Activated naive CD8-positive, alpha-beta T cell treated with anti-CD3 and anti-CD28 coated beads for 36 hours (primary cell): Measurements from ENCODE around the gene PDE6A. TPM values are rescaled to one million over a fixed set of nuclear protein-coding genes. Genes with fewer than 3 reads are reported as not detected.
"Not testable (repeated sequence)": the region's sequence is repeated elsewhere in the genome, so short reads cannot be mapped to it uniquely, and the experiment has no call there.

Source experiments
- DNase-seq: peaks from one replicate; pipeline ENCODE4 v3.0.0; 2021
- H3K27ac Mint-ChIP-seq: one replicate; pipeline ENCODE4 v1.8.0; 2022; ENCODE audit warnings: mild to moderate bottlenecking, moderate library complexity, mixed read lengths
- H3K27me3 Mint-ChIP-seq: one replicate; pipeline ENCODE4 v1.8.0; 2022; ENCODE audit warnings: mild to moderate bottlenecking, mixed read lengths
- H3K36me3 Mint-ChIP-seq: one replicate; pipeline ENCODE4 v1.8.0; 2021; ENCODE audit warnings: mild to moderate bottlenecking, mixed read lengths
- H3K4me1 Mint-ChIP-seq: one replicate; pipeline ENCODE4 v1.8.0; 2021; ENCODE audit warnings: mixed read lengths
- H3K4me3 Mint-ChIP-seq: one replicate; pipeline ENCODE4 v1.8.0; 2022; ENCODE audit warnings: mild to moderate bottlenecking, moderate library complexity, mixed read lengths
- H3K9me3 Mint-ChIP-seq: one replicate; pipeline ENCODE4 v1.8.0; 2022; ENCODE audit warnings: mixed read lengths
- total RNA-seq, 2 experiments: library from RNA; stranded (reverse); gene quantifications; one replicate each; pipeline ENCODE4 v1.2.3, GENCODE V29; 2021

PDE6A gene
- total RNA-seq, 2 experiments from 2014 or later, result not detected

DNA sequence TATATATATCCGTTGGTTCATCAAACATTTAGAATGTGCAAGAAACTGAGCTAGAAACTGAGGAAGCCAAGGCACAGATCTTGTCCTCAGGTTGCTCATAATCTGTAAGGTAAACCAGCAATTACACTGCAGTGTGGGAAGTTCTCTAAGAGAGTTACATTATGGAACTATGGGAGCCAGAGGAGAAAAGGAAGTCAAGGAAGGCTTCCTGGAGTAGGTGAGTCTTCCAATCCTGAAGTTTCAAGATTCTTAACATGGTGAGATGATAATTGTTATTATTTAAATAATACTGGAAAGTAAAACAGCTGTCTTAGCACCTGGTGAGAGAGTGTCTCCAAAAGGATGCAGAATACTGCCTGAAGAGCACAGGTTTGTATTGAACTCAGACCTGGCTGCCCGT, 44.2 kb downstream of the PDE6A start:
- Mint-ChIP-seq H3K27me3 (peaks cover 16% of the 10 kb centered on the region), H3K4me1 (peaks cover 17% of the 10 kb centered on the region), H3K4me3 (no peak overlapping the region), H3K9me3 (no peaks in the 10 kb centered on the region), H3K27ac (no peak overlapping the region), H3K36me3 (no peaks in the 10 kb centered on the region)
- no peak for DNase-seq

DNA sequence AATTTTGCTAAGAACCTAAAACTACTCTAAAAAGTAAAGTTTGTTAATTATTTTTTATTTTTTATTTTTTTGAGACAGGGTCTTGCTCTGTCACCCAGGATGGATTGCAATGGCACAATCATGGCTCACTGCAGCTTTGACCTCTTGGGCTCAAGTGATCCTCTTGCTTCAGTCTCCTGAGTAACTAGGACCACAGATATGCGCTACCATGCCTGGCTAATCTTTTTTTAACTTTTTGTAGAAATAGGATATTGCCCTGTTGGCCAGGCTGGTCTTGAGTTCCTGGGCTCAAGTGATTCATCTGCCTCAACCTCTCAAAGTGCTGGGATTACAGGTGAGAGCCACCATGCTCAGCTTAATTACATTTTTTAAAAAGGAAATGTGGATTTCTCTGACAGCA, 45.8 kb downstream of the PDE6A start:
- Mint-ChIP-seq H3K36me3 (no peaks in the 10 kb centered on the region), H3K4me3 (no peak overlapping the region), H3K9me3 (no peaks in the 10 kb centered on the region), H3K27me3 (peaks cover 6% of the 10 kb centered on the region), H3K4me1 (peaks cover 8% of the 10 kb centered on the region), H3K27ac (no peak overlapping the region)
- DNase-seq, result no peak

DNA sequence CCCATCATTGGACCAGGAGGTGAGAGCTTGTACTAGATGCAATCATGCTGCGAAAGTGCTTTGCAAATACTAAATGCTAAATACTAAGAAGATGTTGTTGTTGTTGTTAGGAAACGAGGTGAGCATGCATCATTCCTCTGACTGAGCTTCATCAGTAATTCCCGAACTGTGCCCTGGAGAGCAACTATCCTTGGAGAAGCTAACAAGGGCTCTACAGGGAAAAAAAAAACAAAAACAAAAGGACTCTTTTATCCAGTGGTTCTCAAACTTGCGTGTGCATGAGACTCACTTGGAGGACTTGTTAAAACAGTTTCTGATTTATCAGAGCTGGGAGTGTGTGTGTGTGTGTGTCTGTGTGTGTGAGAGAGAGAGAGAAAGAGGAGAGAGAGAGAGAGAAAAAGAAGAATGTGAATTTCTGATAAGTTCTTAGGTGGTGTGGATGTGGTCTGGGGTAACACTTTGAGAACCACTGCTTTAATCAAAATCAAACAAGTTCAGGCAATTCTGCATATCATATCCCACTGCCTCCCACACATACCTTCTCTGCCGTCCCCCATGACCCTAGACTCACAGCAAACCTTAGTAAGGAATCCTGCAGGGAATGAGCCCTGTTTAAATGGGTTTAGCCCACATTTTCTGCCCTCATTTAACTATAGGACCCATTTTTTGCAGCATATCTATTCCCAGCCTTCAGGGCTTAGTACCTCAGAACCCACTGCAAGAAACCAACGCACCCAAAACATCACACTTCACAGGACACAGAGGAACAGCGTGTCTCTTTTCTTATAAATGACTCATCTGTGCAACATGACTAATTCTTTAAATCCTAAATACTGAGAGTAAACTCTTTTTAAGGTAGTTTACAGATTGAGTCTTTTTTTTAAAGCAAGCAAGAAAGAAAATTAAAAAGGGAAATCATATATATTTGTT, 48.9 kb downstream of the PDE6A start:
- peak; percentile 6 for DNase-seq
- H3K4me1 Mint-ChIP-seq, result peaks cover 6% of the 10 kb centered on the region
- no peaks in the 10 kb centered on the region for H3K9me3 Mint-ChIP-seq
- H3K27me3 Mint-ChIP-seq, result no peaks in the 10 kb centered on the region
- H3K36me3 Mint-ChIP-seq, result no peaks in the 10 kb centered on the region
- no peak overlapping the region for H3K4me3 Mint-ChIP-seq
- H3K27ac Mint-ChIP-seq, result no peak overlapping the region

DNA sequence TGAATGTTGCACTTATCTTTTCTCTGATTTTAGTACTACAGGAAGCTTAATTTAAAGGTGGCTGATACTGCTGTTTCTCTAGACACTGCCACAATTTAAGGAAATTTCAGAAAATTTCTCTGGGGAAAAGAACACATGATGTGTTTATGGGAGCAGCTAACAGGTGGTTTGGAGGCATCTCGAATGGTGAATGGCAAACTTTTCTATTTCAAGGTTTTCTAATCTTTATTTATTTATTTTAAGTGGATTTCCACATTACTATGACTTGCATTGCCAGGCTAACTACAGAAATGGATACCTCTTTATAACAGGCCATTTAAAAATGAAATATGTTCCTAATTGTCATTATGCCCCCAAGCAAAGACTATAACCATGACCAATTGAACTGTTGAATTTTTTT, 50.4 kb downstream of the PDE6A start:
- Mint-ChIP-seq H3K36me3 (no peaks in the 10 kb centered on the region), H3K4me1 (peaks cover 6% of the 10 kb centered on the region), H3K27me3 (no peaks in the 10 kb centered on the region), H3K9me3 (no peaks in the 10 kb centered on the region), H3K4me3 (no peak overlapping the region), H3K27ac (no peak overlapping the region)
- no peak for DNase-seq

DNA sequence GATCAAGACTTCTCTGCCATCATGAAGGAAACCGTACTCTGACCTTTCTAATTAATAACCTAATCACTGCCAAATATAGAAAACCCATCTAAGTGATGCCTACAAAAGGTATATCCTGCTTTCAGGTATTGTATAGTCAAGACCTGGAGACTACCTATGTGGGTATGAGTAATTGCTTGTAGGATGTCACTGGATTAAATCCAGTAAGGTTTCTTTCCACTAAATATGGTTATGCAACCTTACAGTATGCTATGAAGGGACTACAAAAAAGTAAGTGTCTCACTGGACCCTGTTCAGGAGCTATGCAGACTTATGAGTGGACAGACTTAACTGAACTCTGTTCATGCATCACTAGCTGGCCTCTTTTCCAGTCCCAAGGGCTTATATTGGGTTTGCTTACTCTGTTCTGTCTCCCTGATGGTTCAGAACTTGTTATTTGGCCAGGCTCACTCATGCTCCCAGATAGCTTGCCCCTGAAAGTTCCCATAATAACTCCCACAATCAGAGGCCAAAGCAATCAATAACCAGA, 51.1 kb downstream of the PDE6A start:
- H3K36me3 Mint-ChIP-seq, result no peaks in the 10 kb centered on the region

DNA sequence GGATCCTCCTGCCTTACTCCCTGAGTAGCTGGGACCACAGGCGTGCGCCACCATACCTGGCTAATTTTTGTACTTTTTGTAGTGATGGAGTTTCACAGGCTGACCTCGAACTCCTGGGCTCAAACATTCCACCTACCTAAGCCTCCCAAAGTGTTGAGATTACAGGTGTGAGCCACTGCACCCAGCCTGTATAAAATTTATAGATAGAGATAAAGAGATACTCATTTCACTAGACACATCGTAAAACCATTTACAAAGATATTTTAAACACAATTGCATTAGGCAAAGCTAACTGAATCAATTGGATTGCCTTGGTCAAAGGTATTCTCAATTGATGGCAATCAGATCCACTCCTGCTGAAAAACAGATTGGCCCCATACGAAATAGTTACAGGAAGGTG, 52.0 kb downstream of the PDE6A start:
- DNase-seq, result no peak
- no peaks in the 10 kb centered on the region for H3K9me3 Mint-ChIP-seq
- H3K27me3 Mint-ChIP-seq, result no peaks in the 10 kb centered on the region
- no peaks in the 10 kb centered on the region for H3K36me3 Mint-ChIP-seq
- no peak overlapping the region for H3K4me3 Mint-ChIP-seq
- H3K27ac Mint-ChIP-seq, result no peak overlapping the region
- H3K4me1 Mint-ChIP-seq, result peaks cover 6% of the 10 kb centered on the region

More for the DNA sequence above, 51.1 kb downstream of the PDE6A start:
- DNase-seq, result no peak
- no peak overlapping the region for H3K4me3 Mint-ChIP-seq
- H3K27me3 Mint-ChIP-seq, result no peaks in the 10 kb centered on the region
- peaks cover 6% of the 10 kb centered on the region for H3K4me1 Mint-ChIP-seq
- H3K27ac Mint-ChIP-seq, result no peak overlapping the region
- H3K9me3 Mint-ChIP-seq, result no peaks in the 10 kb centered on the region

DNA sequence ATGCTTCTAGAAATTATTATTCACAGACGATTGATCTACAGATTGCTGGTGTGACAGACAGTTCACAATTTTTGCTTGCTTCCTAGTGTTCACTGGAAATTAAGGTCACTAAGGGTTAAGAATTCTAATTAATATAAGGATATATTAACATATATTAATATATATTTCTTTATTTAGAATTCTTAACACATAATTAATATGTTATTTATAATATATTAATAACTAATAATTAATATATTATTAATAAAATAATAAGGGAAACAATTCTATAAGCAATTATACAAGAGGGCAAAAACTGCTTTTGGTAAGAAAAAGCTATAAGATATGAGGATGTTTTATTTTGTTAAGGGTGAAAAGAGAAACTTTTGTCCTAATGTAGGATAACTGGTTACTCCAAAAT, 56.3 kb downstream of the PDE6A start:
- Mint-ChIP-seq H3K4me1 (no peaks in the 10 kb centered on the region), H3K27ac (no peak overlapping the region), H3K36me3 (no peaks in the 10 kb centered on the region), H3K4me3 (no peak overlapping the region), H3K9me3 (no peaks in the 10 kb centered on the region), H3K27me3 (no peaks in the 10 kb centered on the region)
- DNase-seq, result no peak

DNA sequence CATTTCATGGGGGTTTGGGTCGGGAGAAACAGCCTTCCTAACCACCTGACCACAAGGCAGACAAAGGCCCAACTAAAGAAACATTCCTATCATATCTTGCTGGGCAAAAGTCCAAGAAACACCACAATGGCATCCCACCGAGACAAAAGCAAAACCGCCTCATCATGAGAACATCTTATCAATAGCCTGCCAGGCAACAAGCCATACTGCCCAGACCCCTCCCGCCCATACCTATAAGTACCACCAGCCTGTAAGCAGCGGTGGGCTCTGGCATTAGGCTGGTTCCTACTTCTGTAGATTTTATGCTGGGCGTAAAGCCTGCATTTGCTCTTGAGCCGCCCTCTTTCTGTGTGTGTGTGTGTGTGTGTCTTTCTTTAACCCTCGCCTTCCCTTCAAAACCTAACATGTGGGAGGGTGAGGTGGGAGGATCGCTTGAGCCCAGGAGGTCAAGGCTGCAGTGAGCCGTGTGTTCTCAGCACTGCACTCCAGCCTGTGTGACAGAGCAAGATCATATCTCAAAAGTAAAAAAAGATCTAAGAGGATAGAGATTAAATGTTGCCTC, 56.9 kb downstream of the PDE6A start:
- H3K36me3 Mint-ChIP-seq, result no peaks in the 10 kb centered on the region
- no peak overlapping the region for H3K27ac Mint-ChIP-seq
- no peaks in the 10 kb centered on the region for H3K9me3 Mint-ChIP-seq
- DNase-seq, result no peak
- no peaks in the 10 kb centered on the region for H3K27me3 Mint-ChIP-seq
- H3K4me3 Mint-ChIP-seq, result no peak overlapping the region
- no peaks in the 10 kb centered on the region for H3K4me1 Mint-ChIP-seq

DNA sequence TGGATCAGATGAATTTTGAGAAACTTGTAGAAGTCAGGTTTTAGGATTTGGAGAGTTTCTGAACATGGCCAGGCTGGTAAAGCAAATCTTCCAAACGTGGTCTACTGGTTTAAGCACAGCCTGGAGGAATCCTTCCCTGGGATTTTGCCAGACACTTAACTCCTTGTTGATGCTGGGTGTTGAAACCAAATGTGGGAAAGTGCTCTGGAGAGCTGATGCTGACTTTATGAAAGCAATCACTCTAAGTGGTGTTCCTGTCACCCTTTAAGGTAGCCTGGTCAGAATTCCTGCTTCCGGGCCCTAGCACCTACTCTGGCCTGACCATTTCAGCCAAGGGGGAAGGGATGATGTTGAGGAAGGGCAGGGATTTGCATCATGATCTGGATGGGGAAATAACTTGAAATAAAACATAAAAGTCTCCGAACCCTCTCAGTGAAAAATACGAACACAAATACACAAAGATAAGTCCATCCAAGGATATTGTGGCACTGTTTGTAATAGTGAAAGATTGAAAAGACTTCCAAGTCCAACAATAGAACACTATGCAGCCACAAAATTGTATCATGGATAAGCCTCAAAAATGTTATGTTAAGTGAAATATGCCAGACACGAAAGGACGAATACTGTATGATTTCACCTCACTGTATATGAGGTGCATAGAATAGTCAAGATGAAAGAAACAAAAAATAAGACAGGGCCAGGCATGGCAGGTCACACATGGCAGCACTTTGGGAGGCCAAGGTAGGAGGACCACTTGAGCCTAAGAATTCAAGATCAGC, 57.7 kb downstream of the PDE6A start:
- Mint-ChIP-seq H3K4me3 (no peak overlapping the region), H3K27me3 (no peaks in the 10 kb centered on the region), H3K9me3 (no peaks in the 10 kb centered on the region)

DNA sequence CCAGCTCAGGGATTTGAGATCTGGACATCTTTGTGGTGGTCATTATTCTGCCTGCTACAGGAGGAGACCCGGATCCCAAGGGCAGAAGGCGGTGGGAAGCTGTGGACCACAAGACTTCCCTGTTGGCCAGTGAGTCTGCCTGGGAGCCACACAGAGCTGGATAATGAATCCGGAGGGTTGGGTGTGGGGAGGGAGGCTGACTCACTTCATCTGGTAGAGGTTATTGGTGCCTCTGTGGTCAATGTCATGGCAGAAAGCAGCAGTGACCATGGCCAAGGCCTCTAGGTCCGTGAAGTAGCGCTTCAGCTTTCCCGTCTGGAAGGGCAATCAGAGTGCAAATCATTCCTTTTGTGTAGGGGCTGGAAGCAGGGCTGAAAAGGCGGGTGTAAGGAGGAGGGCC, 58.5 kb downstream of the PDE6A start:
- Mint-ChIP-seq H3K9me3 (no peaks in the 10 kb centered on the region), H3K27me3 (no peaks in the 10 kb centered on the region), H3K27ac (no peak overlapping the region), H3K36me3 (no peaks in the 10 kb centered on the region), H3K4me1 (no peaks in the 10 kb centered on the region), H3K4me3 (no peak overlapping the region)
- no peak for DNase-seq

More for the DNA sequence above, 57.7 kb downstream of the PDE6A start:
- DNase-seq, result no peak
- Mint-ChIP-seq H3K4me1 (no peaks in the 10 kb centered on the region), H3K27ac (no peak overlapping the region), H3K36me3 (no peaks in the 10 kb centered on the region)

DNA sequence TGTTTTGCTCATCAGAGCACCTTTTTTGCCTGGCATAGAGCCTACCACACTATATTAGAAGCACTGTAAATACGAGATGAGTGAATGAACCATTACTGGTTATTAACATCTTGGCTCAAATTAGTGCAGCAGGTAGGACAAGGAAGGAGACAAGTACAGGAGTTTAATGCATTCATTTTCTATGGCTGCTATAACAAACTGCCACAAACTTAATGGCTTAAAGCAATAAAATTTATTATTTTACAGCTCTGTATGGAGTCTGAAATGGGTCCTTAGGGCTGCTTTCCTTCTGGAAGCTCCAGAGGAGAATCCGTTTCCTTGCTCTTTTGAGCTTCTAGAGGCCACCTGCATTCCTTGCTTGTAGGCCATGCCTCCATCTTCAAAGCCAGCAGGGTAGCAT, 59.1 kb downstream of the PDE6A start:
- H3K27me3 Mint-ChIP-seq, result peaks cover 4% of the 10 kb centered on the region
- DNase-seq, result no peak
- H3K4me3 Mint-ChIP-seq, result no peak overlapping the region
- no peak overlapping the region for H3K27ac Mint-ChIP-seq
- no peaks in the 10 kb centered on the region for H3K9me3 Mint-ChIP-seq
- H3K4me1 Mint-ChIP-seq, result no peaks in the 10 kb centered on the region
- no peaks in the 10 kb centered on the region for H3K36me3 Mint-ChIP-seq

DNA sequence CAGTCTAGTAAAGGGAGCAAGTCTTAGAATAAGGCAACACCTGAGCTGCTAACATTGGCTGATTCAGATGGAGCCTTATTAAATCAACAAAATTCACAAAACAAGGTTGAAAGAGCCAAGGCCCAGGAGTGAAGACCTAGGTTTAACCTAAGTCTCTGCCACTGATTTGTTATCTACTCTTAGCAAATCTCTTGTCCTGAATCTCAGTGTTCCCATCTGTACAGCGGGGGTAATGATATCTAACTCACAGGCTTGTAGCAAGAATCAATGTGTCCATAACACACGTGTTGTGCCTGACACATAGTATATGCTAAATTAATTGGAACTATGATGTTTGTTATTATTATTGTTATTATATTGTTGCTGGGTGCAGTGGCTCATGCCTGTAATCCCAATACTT, 61.0 kb downstream of the PDE6A start:
- Mint-ChIP-seq H3K27ac (no peak overlapping the region), H3K4me1 (no peaks in the 10 kb centered on the region), H3K9me3 (no peaks in the 10 kb centered on the region), H3K4me3 (no peak overlapping the region), H3K27me3 (peaks cover 9% of the 10 kb centered on the region), H3K36me3 (no peaks in the 10 kb centered on the region)
- DNase-seq, result no peak

DNA sequence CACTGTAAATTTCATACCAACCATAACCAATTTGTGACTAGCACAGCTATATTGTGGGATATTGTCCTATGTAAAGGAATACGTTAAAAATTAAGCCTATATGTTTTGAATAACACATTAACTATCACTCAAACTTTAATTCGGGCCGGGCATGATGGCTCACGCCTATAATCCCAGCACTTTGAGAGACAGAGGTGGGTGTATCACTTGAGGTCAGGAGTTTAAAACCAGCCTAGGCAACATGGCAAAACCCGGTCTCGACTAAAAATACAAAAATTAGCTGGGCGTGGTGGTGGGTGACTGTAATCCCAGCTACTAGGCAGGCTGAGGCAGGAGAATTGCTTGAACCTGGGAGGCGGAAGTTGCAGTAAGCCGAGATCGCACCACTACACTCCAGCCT, 62.0 kb downstream of the PDE6A start:
- H3K36me3 Mint-ChIP-seq, DNase-seq, H3K4me3 Mint-ChIP-seq, H3K9me3 Mint-ChIP-seq, H3K4me1 Mint-ChIP-seq, H3K27ac Mint-ChIP-seq, H3K27me3 Mint-ChIP-seq: not testable (repeated sequence)

DNA sequence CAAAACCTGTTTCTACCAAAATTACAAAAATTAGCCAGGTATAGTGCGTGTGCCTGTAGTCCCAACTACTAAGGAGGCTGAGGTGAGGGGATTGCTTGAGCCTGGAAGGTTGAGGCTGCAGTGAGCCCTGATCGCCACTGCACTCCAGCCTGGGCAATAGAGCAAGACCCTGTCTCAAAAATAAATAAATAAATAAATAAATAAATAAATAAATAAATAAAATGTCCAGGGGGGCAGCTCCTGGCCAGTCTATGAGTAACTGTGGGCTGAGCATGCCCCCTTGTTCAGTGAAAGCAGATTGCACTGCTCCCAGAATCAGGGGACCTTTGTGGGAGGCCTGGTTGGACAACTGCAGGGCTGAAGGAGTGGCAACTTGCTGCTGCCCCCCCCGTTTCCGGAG, 62.7 kb downstream of the PDE6A start:
- DNase-seq, result no peak
- Mint-ChIP-seq H3K4me3 (no peak overlapping the region), H3K36me3 (no peaks in the 10 kb centered on the region), H3K9me3 (no peaks in the 10 kb centered on the region), H3K4me1 (no peaks in the 10 kb centered on the region), H3K27ac (no peak overlapping the region), H3K27me3 (peaks cover 9% of the 10 kb centered on the region)

DNA sequence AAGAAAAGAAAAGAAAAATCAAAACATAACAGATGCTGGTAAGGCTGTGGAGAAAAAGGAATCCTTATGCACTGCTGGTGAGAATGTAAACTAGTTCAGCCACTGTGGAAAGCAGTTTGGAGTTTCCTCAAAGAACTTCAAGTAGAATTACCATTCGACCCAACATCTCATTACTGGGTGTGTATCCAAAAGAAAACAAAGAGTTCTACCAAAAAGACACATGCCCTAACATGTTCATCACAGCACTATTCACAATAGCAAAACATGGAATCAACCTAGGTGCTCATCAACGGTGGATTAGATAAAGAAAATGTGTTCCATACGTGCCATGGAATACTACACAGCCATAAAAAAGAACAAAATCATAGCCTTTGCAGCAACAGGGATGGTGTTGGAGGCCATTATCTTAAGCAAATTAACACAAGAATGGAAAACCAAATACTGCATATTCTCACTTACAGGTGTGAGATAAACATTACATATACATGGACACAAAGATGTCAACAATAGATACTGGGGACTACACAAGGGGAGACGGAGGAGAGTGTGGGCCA, 63.4 kb downstream of the PDE6A start:
- no peaks in the 10 kb centered on the region for H3K36me3 Mint-ChIP-seq
- no peak for DNase-seq
- no peak overlapping the region for H3K27ac Mint-ChIP-seq
- no peaks in the 10 kb centered on the region for H3K4me1 Mint-ChIP-seq
- H3K4me3 Mint-ChIP-seq, result no peak overlapping the region
- peaks cover 14% of the 10 kb centered on the region for H3K27me3 Mint-ChIP-seq
- H3K9me3 Mint-ChIP-seq, result no peaks in the 10 kb centered on the region
